OCI-LY1 (cell line): ENCODE measurements around the gene MROH2B.

Experiments
- H2AFZ ChIP-seq: fragments of 200-600 bp; sonication (generic), shearing (Covaris generic); 2 replicates; pipeline ENCODE4 v1.6.0; 2014; ENCODE audit warnings: antibody characterized with exemption, mild to moderate bottlenecking, low read length
- H3F3A ChIP-seq: fragments of 200-600 bp; sonication (generic), shearing (Covaris generic); 2 replicates; pipeline ENCODE4 v1.6.0; 2014; ENCODE audit warnings: mild to moderate bottlenecking, antibody characterized with exemption, low read length, moderate library complexity; ENCODE audit not compliant: insufficient read depth
- H3K27ac ChIP-seq: fragments of 200-600 bp; sonication (generic); 2 replicates; pipeline ENCODE4 v1.5.1; 2014; ENCODE audit warnings: low read length, mixed run types, mild to moderate bottlenecking, low read depth; ENCODE audit not compliant: poor library complexity, severe bottlenecking
- H3K27me3 ChIP-seq: fragments of 200-600 bp; sonication (generic); 2 replicates; pipeline ENCODE4 v1.6.0; 2014; ENCODE audit warnings: antibody characterized with exemption, mild to moderate bottlenecking, low read length, moderate library complexity; ENCODE audit not compliant: insufficient read depth
- H3K36me3 ChIP-seq: fragments of 200-600 bp; sonication (generic); 2 replicates; pipeline ENCODE4 v1.6.1; 2014; ENCODE audit warnings: mild to moderate bottlenecking, antibody characterized with exemption, low read length, moderate library complexity, mixed read lengths; ENCODE audit not compliant: insufficient read depth
- H3K4me1 ChIP-seq: fragments of 200-600 bp; sonication (generic); 2 replicates; pipeline ENCODE4 v1.5.1; 2014; ENCODE audit warnings: mild to moderate bottlenecking, low read length, moderate library complexity; ENCODE audit not compliant: insufficient read depth, severe bottlenecking
- H3K4me2 ChIP-seq: fragments of 200-600 bp; sonication (generic), shearing (Covaris generic); 2 replicates; pipeline ENCODE4 v1.6.1; 2014; ENCODE audit warnings: low read length
- H3K4me3 ChIP-seq: fragments of 200-600 bp; sonication (generic); 2 replicates; pipeline ENCODE4 v1.5.1; 2014; ENCODE audit warnings: low read length, low read depth, mild to moderate bottlenecking, mixed read lengths; ENCODE audit not compliant: poor library complexity, severe bottlenecking
- H3K79me2 ChIP-seq: fragments of 200-600 bp; shearing (Covaris generic); 2 replicates; pipeline ENCODE4 v1.6.1; 2016; ENCODE audit warnings: mixed run types, low read length, mixed read lengths; ENCODE audit not compliant: insufficient read depth
- H3K9ac ChIP-seq: fragments of 200-600 bp; sonication (generic), shearing (Covaris generic); 2 replicates; pipeline ENCODE4 v1.6.1; 2014; ENCODE audit warnings: mild to moderate bottlenecking, low read length, mixed read lengths
- H3K9me2 ChIP-seq: fragments of 200-600 bp; sonication (generic), shearing (Covaris generic); 2 replicates; pipeline ENCODE4 v1.6.1; 2014; ENCODE audit warnings: low read depth, mild to moderate bottlenecking, low read length, mixed read lengths
- H3K9me3 ChIP-seq: fragments of 200-600 bp; shearing (Covaris generic); 2 replicates; pipeline ENCODE4 v1.6.1; 2014; ENCODE audit warnings: low read length, mixed read lengths
- H4K20me1 ChIP-seq: fragments of 200-600 bp; sonication (generic), shearing (Covaris generic); 2 replicates; pipeline ENCODE4 v1.6.0; 2016; ENCODE audit warnings: mild to moderate bottlenecking, low read length; ENCODE audit not compliant: insufficient read depth
- CTCF ChIP-seq: fragments of 200-600 bp; sonication (generic), shearing (Covaris generic); IDR thresholded peaks from 2 replicates; pipeline ENCODE4 v1.5.1; 2017; ENCODE audit warnings: mild to moderate bottlenecking, antibody characterized with exemption, low read length, moderate library complexity, mixed read lengths
- EZH2 ChIP-seq: fragments of 200-600 bp; sonication (generic), shearing (Covaris generic); IDR thresholded peaks from 2 replicates; pipeline ENCODE4 v1.8.0; 2017; ENCODE audit warnings: borderline replicate concordance, mixed run types, mild to moderate bottlenecking, antibody characterized with exemption, low read length, moderate library complexity, mixed read lengths

Gene MROH2B

DNA sequence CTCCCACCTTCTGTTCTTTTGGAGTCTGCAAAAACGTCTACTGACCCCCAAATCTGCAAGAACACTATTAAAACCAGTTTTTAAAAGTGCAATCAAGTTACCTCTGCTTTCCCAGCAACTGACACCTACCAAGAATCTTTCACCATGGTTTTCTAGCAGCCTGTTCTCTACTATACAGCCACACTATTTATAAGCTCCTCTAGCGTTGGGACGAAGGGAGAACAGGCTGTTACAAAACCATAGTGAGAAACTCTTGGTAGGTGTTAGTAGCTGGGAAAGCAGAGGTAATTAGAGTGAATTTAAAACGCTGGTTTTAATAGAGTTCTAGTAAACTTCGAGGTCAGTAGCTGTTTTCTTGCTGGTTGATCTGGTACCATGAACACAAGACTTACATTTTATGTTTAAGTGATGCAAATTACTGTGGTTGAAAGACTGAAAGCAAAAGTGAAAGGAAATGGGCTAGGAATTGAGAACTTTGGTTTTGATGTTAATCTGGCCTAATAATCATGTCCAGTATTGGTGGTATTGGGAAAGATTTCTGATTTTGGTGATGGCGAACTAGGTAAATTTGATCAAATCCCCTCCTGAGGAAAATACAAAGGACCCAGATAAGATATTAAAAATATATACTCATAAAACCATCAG, 5.3 kb downstream of the MROH2B start:
- H3K27ac ChIP-seq = no peak overlapping the region

GRCh38 chr5:41057940-41058339, 13.2 kb downstream of the MROH2B start:
- TF ChIP-seq CTCF (no peak), EZH2 (no peak)
- no peak overlapping the region for H3K27ac ChIP-seq

More for the DNA sequence above, 5.3 kb downstream of the MROH2B start:
- no peaks in the 10 kb centered on the region; the same call in 1 of the 2 replicates for H3K27me3 ChIP-seq
- no peaks in the 10 kb centered on the region for H3K9me3 ChIP-seq
- no peaks in the 10 kb centered on the region for H4K20me1 ChIP-seq
- H3K4me2 ChIP-seq = no peak overlapping the region
- no peaks in the 10 kb centered on the region for H3K36me3 ChIP-seq
- H2AFZ ChIP-seq = no peak overlapping the region
- no peak for TF ChIP-seq EZH2
- no peak for TF ChIP-seq CTCF
- no peaks in the 10 kb centered on the region for H3K4me1 ChIP-seq
- H3K9me2 ChIP-seq = no peaks in the 10 kb centered on the region
- no peak overlapping the region for H3K9ac ChIP-seq
- H3F3A ChIP-seq = no peaks in the 10 kb centered on the region
- H3K4me3 ChIP-seq = no peak overlapping the region
- H3K79me2 ChIP-seq = no peaks in the 10 kb centered on the region

GRCh38 chr5:41057231-41057630, 13.9 kb downstream of the MROH2B start:
- no peak for TF ChIP-seq CTCF
- TF ChIP-seq EZH2 = no peak
- no peaks in the 10 kb centered on the region for H3K79me2 ChIP-seq

More at GRCh38 chr5:41057940-41058339, 13.2 kb downstream of the MROH2B start:
- H3K36me3 ChIP-seq = no peaks in the 10 kb centered on the region
- H3K4me1 ChIP-seq = no peaks in the 10 kb centered on the region
- no peaks in the 10 kb centered on the region for H3F3A ChIP-seq
- H3K4me3 ChIP-seq = no peak overlapping the region
- no peaks in the 10 kb centered on the region for H3K27me3 ChIP-seq
- H2AFZ ChIP-seq = no peak overlapping the region
- H3K9ac ChIP-seq = no peak overlapping the region
- no peaks in the 10 kb centered on the region for H3K9me3 ChIP-seq
- H4K20me1 ChIP-seq = no peaks in the 10 kb centered on the region
- no peak overlapping the region for H3K4me2 ChIP-seq
- H3K79me2 ChIP-seq = no peaks in the 10 kb centered on the region
- H3K9me2 ChIP-seq = no peaks in the 10 kb centered on the region

More at GRCh38 chr5:41057231-41057630, 13.9 kb downstream of the MROH2B start:
- Histone ChIP-seq H3K9me2 (no peaks in the 10 kb centered on the region), H4K20me1 (no peaks in the 10 kb centered on the region), H3K9ac (no peak overlapping the region), H3K4me2 (no peak overlapping the region), H3K36me3 (no peaks in the 10 kb centered on the region), H3K9me3 (no peaks in the 10 kb centered on the region), H3K4me3 (no peak overlapping the region), H3K27me3 (no peaks in the 10 kb centered on the region), H3F3A (no peaks in the 10 kb centered on the region), H3K27ac (no peak overlapping the region), H2AFZ (no peak overlapping the region), H3K4me1 (no peaks in the 10 kb centered on the region)
